Ecto neural progenitor cell (in vitro differentiated cells): Measurements from ENCODE around the gene TMEM106A.
"Not testable (repeated sequence)": the region's sequence is repeated elsewhere in the genome, so short reads cannot be mapped to it uniquely, and the experiment has no call there.

Experiments used
- DNase-seq: peaks from one replicate; pipeline ENCODE4 v3.0.0-alpha.2; 2018; ENCODE audit warnings: low spot score

The TMEM106A gene

DNA sequence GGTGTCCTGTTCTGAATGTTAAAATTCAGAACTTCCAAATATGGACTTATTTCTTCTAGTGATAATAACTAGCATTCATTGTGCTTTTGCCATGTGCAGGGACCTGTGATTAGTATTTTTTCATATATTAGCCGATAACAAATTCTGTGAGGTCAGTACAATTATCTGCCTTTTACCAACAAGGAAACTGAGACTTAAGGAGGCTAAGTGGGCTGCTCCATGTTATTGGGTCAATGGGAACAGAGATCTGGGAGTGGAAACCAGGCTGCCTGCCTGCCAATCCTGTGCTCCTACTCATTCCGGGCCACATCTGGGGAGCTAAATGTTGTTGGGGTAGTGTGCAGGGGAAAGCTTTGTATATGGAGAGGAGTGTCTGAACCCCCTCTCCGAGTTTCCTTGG lies 3.7 kb downstream of the TMEM106A start:
- no peak for DNase-seq

DNA sequence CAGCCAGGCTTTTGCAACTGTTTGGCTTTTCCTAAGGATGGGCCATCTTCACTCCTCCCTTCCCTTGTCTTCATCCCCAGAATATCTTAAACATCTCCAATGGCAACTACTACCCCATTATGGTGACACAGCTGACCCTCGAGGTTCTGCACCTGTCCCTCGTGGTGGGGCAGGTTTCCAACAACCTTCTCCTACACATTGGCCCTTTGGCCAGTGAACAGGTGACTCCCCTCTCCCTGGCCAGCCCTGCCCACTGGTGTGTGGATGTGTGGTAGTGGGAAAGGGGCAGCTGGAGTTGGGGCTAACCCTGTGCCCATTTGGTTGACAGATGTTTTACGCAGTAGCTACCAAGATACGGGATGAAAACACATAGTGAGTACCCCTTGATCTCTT lies 4.7 kb downstream of the TMEM106A start:
- no peak for DNase-seq

DNA sequence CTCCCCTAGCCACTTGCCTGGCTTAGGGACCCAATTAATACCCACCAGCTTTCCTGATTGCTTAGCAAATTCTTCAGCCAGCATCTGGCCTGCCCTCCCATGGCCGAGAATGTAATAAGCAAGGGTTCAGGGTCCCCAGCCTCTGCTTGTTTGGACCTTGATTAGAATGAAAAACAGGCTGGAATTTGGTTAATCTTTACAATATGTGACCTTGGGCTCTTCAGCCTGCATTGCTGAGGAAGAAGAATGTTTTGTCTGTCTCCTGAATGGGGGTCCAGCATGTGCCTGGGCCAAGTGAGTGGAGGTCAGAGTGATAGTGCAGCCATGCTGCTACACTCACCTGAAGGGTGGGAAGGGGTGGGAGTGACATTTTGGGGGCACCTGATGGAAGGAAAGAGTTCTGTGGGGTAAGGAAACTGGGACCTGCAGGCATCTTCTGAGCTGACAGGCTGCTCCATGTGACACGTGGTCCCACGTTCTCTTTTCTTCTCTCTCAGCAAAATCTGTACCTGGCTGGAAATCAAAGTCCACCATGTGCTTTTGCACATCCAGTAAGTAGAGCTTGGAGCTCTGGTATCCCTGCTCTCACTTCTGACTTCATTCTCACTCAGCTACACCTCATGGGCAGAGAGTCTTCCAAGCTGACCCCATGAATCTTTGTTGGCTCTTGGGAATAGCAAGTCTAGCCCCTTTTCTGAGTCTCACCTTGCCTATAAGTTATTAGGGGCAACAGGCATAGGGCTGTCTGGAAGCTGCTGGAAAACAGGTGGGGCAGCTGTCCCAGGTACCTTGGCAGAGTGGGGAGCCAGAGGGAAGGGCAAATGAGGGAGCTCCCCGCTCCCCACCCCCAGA lies 5.3 kb downstream of the TMEM106A start:
- DNase-seq = no peak

DNA sequence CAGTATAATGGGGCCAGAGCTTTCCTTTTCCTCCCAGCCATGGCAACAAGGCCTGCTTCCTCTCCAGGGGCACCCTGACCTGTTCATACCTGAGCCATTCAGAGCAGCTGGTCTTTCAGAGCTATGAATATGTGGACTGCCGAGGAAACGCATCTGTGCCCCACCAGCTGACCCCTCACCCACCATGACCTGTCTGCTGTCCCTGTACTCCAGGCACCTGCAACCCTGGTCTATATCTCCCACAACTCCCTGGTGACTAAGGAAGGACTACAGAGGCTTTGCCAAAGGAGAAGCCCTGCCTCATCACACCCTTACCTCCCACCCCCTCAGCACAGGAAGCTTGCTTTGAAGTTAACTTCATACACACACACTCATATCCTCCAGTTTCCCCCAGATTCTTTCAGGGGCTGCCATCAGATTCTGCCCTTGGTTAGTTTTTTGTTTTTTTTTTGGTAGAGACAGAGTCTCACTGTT lies 6.0 kb downstream of the TMEM106A start:
- DNase-seq = no peak

DNA sequence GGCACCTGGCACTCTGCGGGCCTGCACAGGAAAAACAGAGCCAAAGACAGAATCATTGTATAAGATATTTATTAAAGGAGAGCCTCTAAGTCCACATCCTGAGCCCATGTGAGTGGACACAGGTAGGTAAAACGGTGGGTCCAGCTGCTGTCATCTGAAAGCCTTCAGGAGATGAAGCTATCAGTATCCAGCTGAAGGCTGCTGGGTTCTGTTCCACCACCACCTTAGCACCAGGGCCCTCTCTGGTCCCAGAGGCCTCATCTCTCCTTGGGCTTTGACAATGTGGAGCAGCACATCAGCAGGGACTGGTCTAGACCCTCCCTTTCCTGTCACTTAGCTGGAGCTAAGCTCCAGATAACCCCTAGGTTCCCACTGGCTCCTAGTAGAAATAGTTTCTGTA lies 7.3 kb downstream of the TMEM106A start:
- no peak for DNase-seq

DNA sequence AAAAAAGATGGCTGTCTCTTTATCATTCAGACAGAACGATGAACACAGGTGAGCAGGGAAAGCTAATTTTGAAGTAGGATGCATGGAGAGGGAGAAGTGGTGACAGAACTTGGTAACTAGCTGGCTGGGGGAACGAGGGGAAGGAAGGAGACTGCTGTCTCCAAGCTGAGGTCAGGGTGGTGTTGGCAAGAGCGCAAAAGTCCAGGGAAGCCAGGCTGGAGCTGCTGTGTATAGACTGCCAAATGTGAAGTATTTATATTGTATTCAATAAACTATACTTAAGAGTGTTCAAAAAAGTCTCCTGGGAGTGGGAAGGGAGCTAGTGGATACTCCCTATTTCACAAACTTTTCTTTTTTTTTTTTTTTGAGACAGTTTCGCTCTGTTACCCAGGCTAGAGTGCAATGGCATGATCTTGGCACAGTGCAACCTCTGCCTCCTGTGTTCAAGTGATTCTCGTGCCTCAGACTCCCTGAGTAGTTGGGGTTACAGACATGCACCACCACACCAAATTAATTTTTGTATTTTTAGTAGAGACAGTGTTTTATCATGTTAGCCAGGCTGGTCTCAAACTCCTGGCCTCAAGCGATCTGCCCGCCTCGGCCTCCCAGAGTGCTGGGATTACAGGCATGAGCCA lies 8.2 kb downstream of the TMEM106A start:
- DNase-seq = no peak

DNA sequence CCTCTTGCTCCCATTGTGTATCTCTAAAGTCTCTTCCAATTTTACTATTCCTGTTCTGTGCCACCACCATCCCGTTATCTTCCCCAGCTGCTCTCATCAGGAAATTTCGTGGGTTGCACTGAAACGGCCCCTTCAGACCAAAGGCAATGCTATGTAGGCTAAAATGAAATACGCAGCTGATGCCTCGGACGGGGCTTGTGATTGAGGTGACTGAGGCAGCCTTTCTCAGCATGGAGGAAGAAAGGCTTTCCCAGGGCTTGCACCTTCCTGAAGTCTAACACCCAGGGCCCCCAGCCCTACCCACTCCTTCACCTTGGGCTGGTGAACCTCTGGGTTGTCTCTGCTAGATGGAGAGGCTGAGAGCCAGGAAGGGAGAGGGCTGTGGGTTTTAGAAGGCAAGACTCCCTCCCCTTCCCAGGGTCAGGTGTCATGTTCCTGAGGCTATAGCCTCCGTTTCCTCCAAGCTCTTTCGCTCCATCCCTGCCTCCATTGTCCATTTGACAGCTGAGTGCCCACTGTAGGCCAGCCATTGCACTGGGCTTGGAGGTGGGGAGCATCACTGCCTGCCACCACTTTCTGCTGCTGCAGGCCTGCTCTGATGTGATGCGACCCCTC lies 8.9 kb downstream of the TMEM106A start:
- no peak for DNase-seq

DNA sequence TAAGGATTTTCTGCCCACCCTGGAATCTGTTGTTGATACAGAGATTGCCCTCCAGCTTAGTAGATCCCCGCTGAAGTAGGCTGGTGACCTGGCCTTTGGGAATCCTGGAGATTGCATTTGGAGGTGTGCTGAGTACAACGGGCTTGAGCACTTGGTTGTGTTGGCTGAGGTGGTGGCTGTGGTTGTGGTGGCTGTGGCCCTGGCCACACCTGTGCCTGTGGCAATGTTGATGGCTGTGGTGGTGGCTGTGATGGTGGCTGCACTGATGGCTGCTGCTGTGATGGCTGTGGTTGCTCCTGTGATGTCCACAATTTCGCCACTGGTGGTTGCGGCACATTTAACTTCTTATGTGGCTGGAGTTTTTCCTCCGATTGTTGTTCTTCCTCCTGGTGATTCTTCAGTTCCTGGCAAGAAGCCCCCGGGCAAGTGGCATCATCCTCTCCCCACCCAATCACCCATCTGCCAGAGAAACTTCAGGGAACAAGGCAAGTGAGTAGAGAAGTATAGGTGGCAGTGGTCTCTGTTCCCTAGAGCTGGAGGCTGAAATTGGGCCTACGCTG lies 12.6 kb downstream of the TMEM106A start:
- peak; percentile 42 for DNase-seq

DNA sequence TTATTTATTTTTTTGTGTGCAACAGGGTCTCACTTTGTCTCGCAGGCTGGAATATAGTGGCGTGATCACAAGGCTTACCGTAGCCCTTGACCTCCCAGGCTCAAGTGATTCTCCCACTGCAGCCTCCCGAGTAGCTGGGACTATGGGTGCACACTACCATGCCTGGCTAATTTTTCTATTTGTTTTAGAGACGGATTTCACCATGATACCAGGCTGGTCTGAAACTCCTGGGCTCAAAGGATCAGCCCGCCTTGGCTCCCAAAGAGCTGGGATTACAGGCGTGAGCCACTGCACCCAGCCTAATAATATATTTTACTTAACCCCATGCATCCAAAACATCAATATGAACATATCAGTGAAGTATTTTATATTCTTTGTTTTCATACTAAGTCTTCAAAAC lies 14.7 kb downstream of the TMEM106A start:
- DNase-seq = peak; percentile 14

DNA sequence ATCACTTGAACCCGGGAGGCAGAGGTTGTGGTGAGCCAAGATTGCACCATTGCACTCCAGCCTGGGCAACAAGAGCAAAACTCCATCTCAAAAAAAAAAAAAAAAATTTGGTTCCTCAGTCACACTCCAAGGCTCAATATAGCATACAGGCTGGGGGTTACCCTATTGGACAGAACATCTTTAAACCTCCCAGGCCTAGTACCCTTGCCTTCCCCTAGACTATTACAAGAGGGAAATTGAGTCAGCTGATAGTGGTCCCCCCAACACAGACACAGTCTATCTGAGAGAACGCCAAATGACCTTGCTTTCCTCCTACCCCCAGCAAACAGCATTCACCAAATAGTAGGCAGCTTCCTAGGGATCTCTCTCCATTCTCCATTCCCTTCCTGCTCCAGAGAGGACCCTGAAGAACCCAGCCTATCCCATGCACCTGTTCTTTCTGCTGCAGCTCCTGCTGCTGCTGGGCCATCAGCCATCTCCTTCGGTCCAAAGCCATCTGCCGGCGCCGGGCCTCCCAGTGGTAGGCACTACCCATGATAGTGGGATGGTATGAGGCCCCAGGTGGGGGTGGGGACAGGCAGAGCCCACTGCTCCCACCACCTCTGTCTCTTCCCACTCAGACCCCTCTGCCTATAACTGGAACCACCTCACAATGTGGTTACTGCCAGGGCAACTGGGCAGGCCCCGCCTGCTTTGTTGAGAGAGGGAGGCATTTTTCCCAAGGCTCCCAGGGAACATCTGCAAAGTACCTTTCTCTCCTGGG lies 16.5 kb downstream of the TMEM106A start, which contains the start of gene CCDC200:
Gene CCDC200 (minus strand): TSS at position 604 of the 763 bp plus-strand sequence. CDS start 69 bp downstream, at position 535.
- not testable (repeated sequence) for DNase-seq

DNA sequence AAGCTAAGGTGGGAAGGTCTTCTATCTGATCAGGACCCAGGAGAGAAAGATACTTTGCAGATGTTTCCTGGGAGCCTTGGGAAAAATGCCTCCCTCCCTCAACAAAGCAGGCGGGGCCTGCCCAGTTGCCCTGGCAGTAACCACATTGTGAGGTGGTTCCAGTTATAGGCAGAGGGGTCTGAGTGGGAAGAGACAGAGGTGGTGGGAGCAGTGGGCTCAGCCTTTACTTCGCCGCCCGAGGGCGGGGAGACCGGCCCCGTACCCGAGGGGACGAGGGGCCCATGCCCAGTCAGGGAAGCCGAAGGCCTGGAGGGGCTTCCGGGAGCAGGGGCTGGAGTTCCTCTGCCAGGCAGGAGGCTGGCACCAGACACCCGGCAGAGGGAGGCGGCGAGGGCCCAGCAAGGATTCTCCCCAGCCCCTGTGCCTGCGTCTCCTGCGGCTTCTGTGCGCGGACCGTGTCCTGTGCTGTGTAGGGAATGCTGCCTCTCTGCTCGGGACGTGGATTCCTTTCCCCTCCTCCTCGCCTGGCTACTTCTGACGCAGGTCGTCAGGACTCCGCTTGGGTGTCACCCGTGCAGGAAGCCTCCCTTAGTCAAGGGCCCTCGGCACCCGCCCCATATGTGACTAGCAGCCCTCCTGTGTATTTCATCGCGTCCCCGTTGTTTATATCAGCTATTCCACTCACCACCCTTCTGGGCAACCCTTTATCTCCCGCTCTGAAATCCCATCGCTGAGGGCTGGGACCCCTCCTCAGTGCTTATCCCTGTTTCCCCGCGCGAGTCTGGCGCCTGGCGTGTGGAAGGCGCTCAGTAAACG lies 19.7 kb downstream of the TMEM106A start:
- DNase-seq = peak; percentile 30

DNA sequence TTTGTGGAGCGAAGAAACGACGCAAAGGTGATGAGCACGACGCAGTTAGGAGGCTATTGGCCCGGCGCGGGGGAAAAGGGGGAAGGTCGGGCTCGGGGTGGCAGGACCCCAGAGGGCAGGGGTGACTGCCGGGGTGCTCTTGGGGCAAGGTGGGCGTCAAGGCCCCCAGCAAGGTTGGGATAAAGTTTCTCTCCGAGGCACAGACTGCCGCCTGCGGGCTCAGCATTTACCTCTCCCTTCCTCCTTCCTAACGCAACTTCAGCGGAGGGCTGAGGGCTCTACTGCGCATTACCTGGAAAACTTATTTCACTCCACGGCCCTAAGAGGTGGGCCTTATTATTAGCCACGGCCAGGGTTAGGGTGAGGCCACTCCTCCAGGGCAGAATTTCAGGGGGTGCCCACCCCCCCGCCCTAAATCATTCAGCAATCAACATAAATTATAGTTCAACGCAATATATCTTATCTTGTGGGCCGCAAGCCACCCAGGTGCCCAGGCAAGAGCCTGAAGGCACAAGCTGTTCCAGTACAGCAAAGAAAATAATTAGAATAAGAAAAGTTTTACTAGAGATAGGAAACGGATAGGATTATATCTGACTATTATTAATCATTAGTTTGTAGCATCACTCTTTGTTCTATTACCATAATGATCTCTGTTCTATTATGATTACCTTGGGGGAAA lies 20.5 kb downstream of the TMEM106A start:
- DNase-seq = peak; percentile 65

DNA sequence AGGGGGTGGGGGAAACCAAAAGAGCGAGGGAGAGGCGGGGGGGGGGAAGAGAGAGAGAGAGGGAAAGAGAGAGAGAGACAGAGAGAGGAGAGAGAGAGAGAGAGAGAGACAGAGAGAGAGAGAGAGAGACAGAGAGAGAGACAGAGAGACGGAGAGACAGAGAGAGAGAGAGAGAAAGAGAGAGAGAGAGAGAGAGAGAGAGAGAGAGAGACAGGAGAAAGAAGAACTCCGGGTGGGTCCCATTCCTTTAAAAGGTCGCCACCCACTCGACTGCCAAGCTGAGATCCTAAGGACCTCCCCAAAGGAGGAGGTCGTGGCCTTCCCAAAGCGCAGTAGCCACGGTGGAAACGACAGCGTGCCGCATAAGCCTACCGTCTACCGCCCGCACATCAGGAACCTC lies 21.6 kb downstream of the TMEM106A start:
- DNase-seq = not testable (repeated sequence)

DNA sequence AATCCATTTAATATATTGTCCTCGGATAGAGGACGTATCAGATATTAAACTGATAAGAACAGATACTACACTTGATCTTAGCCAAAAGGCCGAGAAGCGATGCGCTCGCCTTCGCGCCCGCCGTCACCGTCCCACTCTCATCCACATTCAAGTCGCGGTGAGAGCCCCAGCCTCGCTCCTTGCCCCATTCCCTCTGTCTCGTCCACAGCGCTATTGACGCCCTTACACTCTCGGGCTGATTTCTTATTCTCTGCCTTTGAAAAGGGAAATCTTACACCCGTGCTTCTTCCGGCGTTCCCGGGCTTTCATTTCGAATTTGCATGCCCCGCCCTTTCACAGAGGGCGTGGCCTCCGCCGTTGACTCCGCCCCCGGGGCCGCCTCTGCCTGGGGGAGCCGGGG lies 22.2 kb downstream of the TMEM106A start, which contains the start of gene RNU2-1:
Gene RNU2-1 (minus strand): TSS at position 101 of the 400 bp plus-strand sequence.
- DNase-seq = not testable (repeated sequence)

DNA sequence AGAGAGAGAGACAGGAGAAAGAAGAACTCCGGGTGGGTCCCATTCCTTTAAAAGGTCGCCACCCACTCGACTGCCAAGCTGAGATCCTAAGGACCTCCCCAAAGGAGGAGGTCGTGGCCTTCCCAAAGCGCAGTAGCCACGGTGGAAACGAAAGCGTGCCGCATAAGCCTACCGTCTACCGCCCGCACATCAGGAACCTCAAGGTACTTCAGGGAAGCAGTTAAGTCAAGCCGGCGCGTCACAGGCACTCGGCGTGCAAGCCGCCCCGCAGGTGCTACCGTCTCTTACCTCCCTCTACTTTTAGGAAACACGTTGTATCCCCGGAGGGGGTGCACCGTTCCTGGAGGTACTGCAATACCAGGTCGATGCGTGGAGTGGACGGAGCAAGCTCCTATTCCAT lies 27.9 kb downstream of the TMEM106A start:
- DNase-seq = not testable (repeated sequence)

DNA sequence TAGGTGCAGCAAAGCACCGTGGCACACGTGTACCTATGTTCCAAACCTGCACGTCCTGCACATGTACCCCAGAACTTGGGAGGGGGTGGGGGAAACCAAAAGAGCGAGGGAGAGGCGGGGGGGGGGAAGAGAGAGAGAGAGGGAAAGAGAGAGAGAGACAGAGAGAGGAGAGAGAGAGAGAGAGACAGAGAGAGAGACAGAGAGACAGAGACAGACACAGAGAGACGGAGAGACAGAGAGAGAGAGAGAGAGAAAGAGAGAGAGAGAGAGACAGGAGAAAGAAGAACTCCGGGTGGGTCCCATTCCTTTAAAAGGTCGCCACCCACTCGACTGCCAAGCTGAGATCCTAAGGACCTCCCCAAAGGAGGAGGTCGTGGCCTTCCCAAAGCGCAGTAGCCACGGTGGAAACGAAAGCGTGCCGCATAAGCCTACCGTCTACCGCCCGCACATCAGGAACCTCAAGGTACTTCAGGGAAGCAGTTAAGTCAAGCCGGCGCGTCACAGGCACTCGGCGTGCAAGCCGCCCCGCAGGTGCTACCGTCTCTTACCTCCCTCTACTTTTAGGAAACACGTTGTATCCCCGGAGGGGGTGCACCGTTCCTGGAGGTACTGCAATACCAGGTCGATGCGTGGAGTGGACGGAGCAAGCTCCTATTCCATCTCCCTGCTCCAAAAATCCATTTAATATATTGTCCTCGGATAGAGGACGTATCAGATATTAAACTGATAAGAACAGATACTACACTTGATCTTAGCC lies 29.1 kb downstream of the TMEM106A start:
- not testable (repeated sequence) for DNase-seq

DNA sequence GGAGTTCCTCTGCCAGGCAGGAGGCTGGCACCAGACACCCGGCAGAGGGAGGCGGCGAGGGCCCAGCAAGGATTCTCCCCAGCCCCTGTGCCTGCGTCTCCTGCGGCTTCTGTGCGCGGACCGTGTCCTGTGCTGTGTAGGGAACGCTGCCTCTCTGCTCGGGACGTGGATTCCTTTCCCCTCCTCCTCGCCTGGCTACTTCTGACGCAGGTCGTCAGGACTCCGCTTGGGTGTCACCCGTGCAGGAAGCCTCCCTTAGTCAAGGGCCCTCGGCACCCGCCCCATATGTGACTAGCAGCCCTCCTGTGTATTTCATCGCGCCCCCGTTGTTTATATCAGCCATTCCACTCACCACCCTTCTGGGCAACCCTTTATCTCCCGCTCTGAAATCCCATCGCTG lies 34.8 kb downstream of the TMEM106A start:
- DNase-seq = not testable (repeated sequence)
